IPS-11a (cell line): ENCODE results near the gene RAB11FIP2.

Experiments used
- H3K4me3 ChIP-seq: one replicate; pipeline ENCODE4 v1.5.1; 2013; ENCODE audit warnings: low read depth, low read length, control low read depth

The RAB11FIP2 gene

DNA sequence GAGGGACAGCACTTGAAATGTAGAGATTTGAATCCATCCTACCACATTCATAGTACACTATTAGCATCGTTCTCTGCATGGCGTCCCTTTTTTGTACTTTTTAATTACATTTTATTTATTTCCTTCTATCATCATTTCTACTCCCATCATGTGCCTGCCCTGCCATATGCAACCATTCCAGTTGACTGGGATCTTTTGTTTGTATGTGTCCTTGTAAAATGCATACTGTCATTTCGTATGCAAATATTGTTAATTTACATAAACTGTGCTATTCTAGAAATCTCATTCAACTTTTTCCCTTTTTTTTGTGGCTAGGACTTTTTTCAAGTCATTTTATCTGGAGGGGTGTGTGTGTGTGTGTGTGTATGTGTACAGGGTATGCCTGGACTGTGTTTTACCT, 57.9 kb downstream of the RAB11FIP2 start:
- H3K4me3 ChIP-seq = no peak overlapping the region

DNA sequence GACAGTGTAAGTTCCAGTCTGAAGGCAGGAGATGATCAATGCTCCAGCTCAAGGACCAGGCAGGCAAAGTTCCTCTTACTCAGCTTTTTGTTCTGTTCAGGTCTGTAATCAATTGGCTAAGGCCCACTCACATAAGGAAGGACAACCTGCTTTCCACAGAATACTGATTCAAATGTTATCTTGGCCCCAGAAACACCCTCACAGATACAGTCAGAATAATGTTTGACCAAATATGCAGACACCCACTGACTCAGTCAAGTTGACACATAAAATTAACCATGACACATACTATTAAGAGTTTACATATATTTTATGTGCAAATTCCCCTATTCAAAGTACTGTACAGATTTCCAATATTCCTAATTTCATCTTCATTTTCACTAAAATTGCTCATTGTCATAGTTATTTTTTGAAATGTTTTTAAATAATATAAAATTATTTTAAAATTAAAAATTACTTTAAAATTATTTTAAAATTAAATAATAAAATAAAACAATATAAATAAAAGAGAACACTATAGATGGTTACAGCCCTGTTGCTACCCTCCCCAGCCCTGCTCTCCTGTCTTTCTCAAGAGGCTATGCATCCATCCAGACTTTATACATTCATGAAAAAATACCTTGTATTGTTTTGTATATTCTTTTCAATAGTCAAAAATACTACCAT, 59.4 kb downstream of the RAB11FIP2 start:
- no peak overlapping the region for H3K4me3 ChIP-seq

DNA sequence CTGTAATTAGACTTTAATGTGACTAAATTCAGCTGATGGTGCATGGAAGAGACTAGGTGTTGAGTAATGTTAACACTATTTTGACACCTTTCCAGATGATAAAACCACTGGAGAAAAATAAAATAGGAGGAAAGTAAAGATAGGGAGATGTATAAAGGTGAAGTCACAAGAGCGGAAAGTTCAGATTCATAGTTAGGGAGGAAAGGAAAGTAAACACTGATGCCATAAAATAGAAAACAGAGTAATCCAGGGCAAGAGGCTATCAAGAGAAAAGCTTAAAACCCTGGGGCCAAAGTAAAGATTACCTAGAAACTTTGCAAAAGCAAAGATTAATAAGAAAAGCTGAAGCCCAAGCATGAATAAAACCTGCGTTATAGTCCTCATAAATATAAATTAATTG, 62.8 kb downstream of the RAB11FIP2 start:
- no peak overlapping the region for H3K4me3 ChIP-seq

DNA sequence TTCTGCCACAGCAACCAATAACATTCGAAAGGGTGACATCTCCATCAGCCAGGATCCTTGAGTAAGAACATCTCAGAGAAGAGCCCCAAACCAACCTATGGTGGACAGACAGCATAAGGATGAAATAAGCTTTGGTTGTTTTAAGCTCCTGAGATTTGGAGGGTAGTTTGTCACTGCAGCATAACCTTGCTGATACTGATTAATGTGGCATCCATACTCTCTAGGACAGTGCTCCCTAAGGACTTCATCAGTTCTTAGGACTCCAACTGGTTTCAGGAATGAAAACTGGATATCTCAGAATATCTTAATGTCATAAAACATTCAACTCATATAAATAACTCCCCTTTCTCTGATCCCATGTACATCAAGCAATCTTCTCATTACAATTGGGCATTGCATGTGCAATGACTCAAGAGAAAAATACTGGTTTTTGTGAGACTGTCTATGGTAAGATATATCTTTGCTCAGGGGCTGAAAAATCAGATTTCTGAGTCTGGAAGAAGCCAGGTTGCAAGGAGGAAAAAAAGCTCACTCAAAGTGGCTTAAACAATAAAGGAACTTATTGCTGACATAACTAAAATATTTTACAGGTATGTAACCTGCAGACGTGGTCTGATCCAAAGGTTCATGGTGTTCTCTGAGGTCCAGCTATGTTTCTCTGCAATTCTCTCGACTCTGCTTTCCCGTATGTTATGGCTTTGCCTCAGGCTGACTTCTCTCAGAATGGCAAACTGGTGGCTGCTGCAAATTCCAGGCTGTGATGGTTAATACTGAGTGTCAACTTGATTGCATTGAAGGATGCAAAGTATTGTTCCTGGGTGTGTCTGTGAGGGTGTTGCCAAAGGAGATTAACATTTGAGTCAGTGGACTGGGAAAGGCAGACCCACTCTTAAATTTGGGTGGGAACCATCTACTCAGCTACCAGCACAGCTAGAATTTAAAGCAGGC, 65.7 kb downstream of the RAB11FIP2 start:
- no peak overlapping the region for H3K4me3 ChIP-seq

DNA sequence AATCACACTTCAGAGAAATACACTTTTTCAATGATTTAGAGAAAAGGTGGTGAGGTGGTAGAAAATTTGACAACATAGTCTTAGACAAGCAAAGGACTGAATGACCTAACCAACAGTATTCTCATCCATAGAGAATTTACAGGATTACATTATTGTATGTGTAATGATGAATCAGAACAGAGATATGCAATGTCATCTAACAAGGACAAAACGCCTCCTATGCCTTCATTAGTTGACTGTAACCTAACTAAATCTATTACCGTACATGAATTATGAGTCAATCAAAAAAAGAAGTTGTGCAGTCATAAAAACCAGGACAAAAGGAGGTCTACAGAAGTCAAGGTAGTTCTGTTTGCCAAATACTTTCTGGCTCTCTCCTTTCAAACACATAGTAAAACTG, 66.5 kb downstream of the RAB11FIP2 start:
- no peak overlapping the region for H3K4me3 ChIP-seq

- no peak overlapping the region for H3K4me3 ChIP-seq
Measured at GRCh38 chr10:117972168-117972837, 74.4 kb downstream of the RAB11FIP2 start.

DNA sequence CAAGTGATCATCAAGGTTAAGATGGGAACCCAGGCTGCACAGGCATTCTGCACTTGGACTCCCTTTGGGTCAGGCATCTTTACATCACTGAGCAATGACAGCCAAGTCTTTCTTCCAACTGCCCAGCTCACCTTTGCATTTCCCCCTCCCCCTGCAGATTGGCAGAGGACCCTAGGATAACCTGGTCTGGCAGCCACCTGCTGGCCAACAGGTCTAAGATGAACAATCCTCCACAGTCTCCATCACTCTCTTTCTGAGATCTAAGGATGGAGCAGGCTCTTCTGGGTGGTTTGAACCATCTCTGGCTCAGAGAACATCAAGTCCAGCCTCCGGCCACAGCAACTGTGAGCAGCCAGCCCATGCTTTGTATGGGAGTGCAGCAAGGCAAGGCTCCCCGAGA, 75.8 kb downstream of the RAB11FIP2 start:
- no peak overlapping the region for H3K4me3 ChIP-seq

GRCh38 chr10:117969592-117969991, 77.1 kb downstream of the RAB11FIP2 start:
- H3K4me3 ChIP-seq = no peak overlapping the region

DNA sequence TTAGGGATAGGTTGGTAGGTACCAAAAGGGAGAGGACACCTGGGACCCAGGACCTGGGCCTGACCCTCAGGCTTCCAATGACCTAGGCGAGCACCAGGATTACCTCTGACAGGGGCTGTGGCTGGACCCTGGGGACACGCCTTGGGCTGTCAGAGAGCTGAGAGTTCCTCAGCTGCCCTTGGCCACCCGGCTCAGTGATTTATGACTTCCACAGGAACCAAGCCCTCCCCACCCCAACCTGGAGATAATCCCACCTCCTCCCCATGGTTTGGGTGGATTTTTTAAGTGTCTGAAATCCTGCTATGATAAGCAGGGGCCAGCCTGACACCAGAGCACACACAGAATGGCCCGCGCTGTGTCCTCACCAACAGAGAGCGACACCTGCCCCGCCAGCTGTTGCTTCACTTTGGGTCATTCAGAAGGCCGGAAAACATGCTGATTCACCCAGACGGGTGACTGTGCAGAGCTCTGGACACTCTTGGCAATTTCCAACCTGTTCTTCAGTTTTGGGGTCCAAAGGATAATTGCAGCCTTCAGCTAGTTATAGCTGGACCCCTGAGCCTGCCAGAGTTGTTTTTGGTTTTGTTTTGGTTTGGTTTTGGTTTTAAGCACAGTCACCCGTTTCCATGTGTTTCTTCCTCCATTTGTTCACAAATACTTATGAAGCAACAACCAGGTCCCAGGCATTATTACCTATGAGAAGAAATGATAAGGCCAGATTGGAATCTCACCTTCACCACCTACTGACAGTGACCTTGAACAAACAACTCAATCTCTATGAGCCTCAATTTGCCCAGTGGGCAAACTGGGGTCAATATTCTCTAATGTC, 78.2 kb downstream of the RAB11FIP2 start:
- H3K4me3 ChIP-seq = no peak overlapping the region

- no peak overlapping the region for H3K4me3 ChIP-seq
Measured at GRCh38 chr10:117967149-117967650, 79.5 kb downstream of the RAB11FIP2 start.

DNA sequence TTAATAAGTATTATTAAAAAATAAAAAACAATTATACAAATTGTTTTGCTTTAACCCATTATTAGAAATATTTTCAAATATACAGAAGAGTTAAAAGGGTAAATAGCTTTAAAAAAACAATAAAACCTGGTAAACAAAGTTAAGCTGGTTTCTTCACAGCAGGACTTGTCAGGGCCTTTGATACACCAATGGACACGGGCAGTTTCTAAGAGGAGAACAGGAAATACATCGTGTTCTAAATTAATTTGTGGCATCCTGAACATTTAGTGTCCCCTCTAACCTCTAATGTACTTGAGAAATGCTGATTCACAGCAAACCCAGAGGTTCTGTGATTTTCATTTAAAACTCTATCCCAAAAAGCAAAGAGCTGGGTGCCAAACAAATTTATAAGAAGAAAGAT, 80.8 kb downstream of the RAB11FIP2 start:
- H3K4me3 ChIP-seq = no peak overlapping the region

- no peak overlapping the region for H3K4me3 ChIP-seq
Measured at GRCh38 chr10:117964536-117964935, 82.2 kb downstream of the RAB11FIP2 start.

DNA sequence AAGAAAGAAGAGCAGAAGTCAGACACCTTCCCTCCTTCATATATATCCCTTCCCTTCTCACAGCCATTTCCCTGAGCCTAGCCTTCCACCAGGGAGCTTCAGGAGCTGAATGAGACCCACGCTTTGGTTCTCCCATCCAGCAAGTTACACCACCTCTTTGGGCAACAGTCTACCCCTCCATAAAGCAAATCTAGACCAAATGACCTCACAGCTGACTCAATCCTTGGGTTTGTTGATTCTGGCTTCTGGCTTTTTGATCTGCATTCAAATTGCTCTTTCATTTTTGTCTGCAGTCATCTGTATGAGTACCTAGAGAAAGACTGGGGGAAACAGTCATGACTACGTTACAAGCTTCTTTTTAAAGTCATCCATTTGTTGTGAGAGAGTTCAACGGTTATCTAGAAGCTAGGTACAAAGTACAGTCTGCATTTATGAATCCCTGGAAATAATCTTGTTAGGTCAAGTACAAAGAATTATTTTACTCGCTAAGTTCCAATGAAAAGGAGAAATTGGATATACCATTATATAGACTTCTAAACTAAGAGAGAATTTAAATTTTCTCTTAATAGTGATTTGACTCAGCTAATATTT, 86.3 kb downstream of the RAB11FIP2 start:
- no peak overlapping the region for H3K4me3 ChIP-seq

DNA sequence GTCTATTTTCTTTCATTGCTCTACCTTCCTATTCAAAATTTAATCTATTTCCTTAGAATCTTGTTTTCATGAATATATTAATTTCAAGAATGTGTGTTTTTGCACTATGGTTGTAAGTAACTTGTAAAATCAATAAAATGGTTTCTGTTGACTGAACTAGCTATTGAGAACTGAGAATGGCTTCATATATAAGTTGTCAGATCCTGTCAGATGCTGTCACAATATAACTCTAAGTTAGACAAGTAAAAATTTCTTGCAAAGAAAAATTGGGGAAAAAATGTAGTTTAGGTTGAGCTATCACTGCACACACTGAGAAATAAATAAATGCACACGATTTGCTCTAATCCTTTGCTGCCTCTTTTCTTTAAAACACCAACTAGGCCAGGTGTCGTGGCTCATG, 89.8 kb downstream of the RAB11FIP2 start:
- no peak overlapping the region for H3K4me3 ChIP-seq

DNA sequence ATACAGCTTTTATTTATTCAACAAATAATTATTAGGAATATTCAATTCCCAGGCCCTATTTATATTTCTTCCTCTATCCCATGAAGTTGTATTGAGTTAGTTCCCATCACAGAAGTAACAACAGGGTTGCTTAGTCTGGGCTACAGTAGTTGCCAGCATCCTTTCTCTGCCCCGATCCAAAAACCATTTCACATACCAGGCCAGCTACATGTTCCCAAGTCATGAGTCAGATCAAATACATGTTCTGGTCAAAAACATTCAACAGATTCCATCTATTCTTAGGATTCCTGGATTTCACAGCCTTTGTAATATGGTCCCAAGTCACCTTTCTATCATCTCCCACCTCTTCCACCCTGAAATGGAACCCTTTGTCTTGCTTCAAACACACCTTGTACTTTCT, 91.6 kb downstream of the RAB11FIP2 start:
- H3K4me3 ChIP-seq = no peak overlapping the region
